ENCODE measurements around the gene PPP3CA.

DNA sequence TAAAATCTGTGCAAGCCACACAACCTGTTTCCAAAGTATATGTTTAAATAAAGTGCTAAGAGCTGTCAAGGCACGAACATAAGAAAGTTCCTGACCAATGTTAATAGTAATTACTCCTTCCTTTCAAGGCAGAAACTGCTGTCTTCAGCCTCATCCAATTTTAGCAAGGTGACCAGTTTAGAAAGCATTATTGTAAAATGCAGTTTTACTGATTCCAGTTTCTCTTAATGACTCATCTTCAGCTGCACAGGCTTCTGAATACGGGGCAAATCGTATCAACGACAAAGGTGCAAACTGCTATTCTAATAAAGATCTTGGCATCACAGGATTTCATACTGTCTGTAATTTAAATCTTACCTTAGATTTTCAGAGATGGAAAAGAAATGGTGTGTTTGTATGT is 87.5 kb downstream of the PPP3CA start:
- TF ChIP-seq, protein P1, sequence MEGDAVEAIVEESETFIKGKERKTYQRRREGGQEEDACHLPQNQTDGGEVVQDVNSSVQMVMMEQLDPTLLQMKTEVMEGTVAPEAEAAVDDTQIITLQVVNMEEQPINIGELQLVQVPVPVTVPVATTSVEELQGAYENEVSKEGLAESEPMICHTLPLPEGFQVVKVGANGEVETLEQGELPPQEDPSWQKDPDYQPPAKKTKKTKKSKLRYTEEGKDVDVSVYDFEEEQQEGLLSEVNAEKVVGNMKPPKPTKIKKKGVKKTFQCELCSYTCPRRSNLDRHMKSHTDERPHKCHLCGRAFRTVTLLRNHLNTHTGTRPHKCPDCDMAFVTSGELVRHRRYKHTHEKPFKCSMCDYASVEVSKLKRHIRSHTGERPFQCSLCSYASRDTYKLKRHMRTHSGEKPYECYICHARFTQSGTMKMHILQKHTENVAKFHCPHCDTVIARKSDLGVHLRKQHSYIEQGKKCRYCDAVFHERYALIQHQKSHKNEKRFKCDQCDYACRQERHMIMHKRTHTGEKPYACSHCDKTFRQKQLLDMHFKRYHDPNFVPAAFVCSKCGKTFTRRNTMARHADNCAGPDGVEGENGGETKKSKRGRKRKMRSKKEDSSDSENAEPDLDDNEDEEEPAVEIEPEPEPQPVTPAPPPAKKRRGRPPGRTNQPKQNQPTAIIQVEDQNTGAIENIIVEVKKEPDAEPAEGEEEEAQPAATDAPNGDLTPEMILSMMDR (IDR thresholded peaks at IDR 0.05; ENCODE audit: low read length), result no peak
- no peak for TF ChIP-seq EZH2 (IDR thresholded peaks at IDR 0.05; ENCODE audit: borderline replicate concordance, low read length)
